SKM-1 (cell line): ENCODE measurements around the gene OR1D2.
A peak's percentile ranks its signal among the peaks of the same experiment; 100 is the strongest.
"Not testable (repeated sequence)": the region's sequence is repeated elsewhere in the genome, so short reads cannot be mapped to it uniquely, and the experiment has no call there.

Source experiments
- DNase-seq: peaks from one replicate; lab custom pipeline; 2025; ENCODE audit not compliant: unreplicated experiment; lab: John Stamatoyannopoulos, UW

The OR1D2 gene

GRCh38 chr17:3104322-3104721 lies at the start of gene OR1D2:
Gene OR1D2 (minus strand): TSS chr17:3104422. CDS start chr17:3092996, 11,426 bp downstream.
- no peak for DNase-seq

- not testable (repeated sequence) for DNase-seq
Measured at GRCh38 chr17:3137494-3137893, 33.3 kb upstream of the OR1D2 start.

- no peak for DNase-seq
Measured at GRCh38 chr17:3127451-3127850, 23.2 kb upstream of the OR1D2 start, which contains the start of gene OR1G1. Gene OR1G1 (minus strand): TSS chr17:3127551. CDS start chr17:3127551, 0 bp downstream.

- DNase-seq: not testable (repeated sequence)
Measured at GRCh38 chr17:3073850-3074249, 30.4 kb downstream of the OR1D2 start.

- peak; percentile 1 for DNase-seq
Measured at GRCh38 chr17:3065192-3065591, 39.0 kb downstream of the OR1D2 start.

GRCh38 chr17:3063507-3063906 lies 40.7 kb downstream of the OR1D2 start, which contains the start of gene OR1D5:
Gene OR1D5 (minus strand): TSS chr17:3063607. CDS start chr17:3063607, 0 bp downstream.
- DNase-seq: not testable (repeated sequence)

- DNase-seq: not testable (repeated sequence)
Measured at GRCh38 chr17:3062824-3063377, 41.3 kb downstream of the OR1D2 start.

- DNase-seq: not testable (repeated sequence)
Measured at GRCh38 chr17:3054868-3055267, 49.4 kb downstream of the OR1D2 start.

GRCh38 chr17:3049705-3050295 lies 54.4 kb downstream of the OR1D2 start:
- DNase-seq: no peak

GRCh38 chr17:3048727-3049471 lies 55.3 kb downstream of the OR1D2 start:
- peak; percentile 60 for DNase-seq

- no peak for DNase-seq
Measured at GRCh38 chr17:3046753-3047152, 57.5 kb downstream of the OR1D2 start.

- no peak for DNase-seq
Measured at GRCh38 chr17:3043737-3044365, 60.4 kb downstream of the OR1D2 start.

- DNase-seq: no peak
Measured at GRCh38 chr17:3040882-3041281, 63.3 kb downstream of the OR1D2 start.

- no peak for DNase-seq
Measured at GRCh38 chr17:3039736-3040135, 64.5 kb downstream of the OR1D2 start.

- DNase-seq: no peak
Measured at GRCh38 chr17:3038941-3039340, 65.3 kb downstream of the OR1D2 start.
